Transverse colon (tissue), 4 donors: ENCODE data around the gene LMBR1L.

Source experiments
- CTCF ChIP-seq, 5 experiments: fragments of 200-600 bp in 3 of 5; fragments of 450-650 bp in 2 of 5; sonication (generic) in 3 of 5; IDR thresholded peaks; 1 replicate in 2 of 5; 2 replicates in 3 of 5; pipeline ENCODE4 v1.5.1; 2016 to 2017; ENCODE audit warnings: antibody characterized with exemption in 5 of 5, inconsistent platforms in 3 of 5, mild to moderate bottlenecking in 2 of 5, moderate library complexity in 1 of 5
- POLR2A ChIP-seq: fragments of 450-650 bp; IDR thresholded peaks from one replicate; pipeline ENCODE4 v1.6.1; 2016; ENCODE audit warnings: antibody characterized with exemption, mild to moderate bottlenecking, moderate library complexity
- POLR2AphosphoS5 ChIP-seq, 3 donors: sonication (generic); formaldehyde crosslinking; IDR thresholded peaks; one replicate each; pipeline ENCODE4 v1.6.1; 2016; ENCODE audit warnings: antibody characterized with exemption in 3 of 3

- TF ChIP-seq POLR2A (no peak), CTCF (IDR thresholded peaks at IDR 0.05) (no peak), POLR2AphosphoS5 (IDR thresholded peaks at IDR 0.05) (no peak)
Observed at GRCh38 chr12:49079793-49080192, 30.9 kb downstream of the LMBR1L start.
